GM10248 (cell line): Measurements from ENCODE around the gene OR52E4.

Experiments used
- CTCF ChIA-PET: fragments of 300-600 bp; sonication (Branson Sonifier 250); formaldehyde crosslinking; extraction: SDS; loops from one replicate; lab custom pipeline; 2021; ENCODE audit warnings: antibody characterized with exemption; lab: Yijun Ruan, JAX
- POLR2A ChIA-PET: fragments of 350-650 bp; sonication (Branson Sonifier 250); formaldehyde crosslinking; extraction: SDS; loops from one replicate; lab custom pipeline; 2020; ENCODE audit warnings: antibody characterized with exemption; lab: Yijun Ruan, JAX
- DNase-seq: peaks from one replicate; pipeline ENCODE4 v3.0.0; 2012; ENCODE audit errors: extremely low spot score
- CTCF ChIP-seq: IDR thresholded peaks from 2 replicates; pipeline ENCODE4 v1.5.1; 2012; ENCODE audit warnings: mild to moderate bottlenecking, low read depth; ENCODE audit errors: extremely low read depth, missing control alignments, control extremely low read depth

The OR52E4 gene

DNA sequence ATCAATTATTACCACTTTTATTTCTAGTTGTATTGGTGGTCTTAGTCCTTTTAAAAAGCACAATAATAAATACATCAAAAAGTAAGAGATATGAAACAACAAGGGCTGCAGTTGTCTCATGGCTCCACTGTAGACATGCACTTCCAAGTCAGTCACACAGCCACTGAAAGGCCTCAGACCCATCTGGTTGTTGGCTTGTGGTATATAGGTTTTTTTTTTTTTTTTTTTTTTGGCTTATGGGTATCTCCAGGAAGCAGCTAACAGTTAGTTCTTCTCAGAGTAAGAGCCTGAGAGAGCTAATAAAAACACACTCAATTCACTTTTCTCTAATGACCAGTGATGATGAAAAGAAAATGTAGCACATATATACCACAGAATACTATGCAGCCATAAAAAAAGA is 32.7 kb upstream of the OR52E4 start:
- TF ChIP-seq CTCF = no peak
- no peak for DNase-seq
- ChIA-PET POLR2A (no interaction called here), CTCF (no interaction called here)

DNA sequence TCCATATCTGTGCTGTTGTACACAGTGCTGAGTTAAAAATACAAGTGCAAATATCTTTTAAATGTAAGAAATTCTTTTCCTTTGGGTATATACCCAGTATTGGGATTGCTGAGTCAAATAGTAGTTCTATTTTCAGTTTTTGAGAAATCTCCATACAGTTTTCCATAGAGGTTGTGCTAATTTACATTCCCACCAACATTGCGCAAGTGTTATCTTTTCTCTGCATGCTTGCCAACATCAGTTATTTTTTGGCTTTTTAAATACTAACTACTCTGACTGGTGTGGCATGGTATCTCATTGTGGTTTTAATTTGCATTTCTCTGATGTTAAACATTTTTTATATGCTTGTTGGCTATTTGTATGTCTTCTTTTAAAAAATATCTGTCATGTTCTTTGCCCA is 29.4 kb upstream of the OR52E4 start:
- ChIA-PET POLR2A (no interaction called here), CTCF (no interaction called here)
- no peak for TF ChIP-seq CTCF
- DNase-seq = no peak

DNA sequence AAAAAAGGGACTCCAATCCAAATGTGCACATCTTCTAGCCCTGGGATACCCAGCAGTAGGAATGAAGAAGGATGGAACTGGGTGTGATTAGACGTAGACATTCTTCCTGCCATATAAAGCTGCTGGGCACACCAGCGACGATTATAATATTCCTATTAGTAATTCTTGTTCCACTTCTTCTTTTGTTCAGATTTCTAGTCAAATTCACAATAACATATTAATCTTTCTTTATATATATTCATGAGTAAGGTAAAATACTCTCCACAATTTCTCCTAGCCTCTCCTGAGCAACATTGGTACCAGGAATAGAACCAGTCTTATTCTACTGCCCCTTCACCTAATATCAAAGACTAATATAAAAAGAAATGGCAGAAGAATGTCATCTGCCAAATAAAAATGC is 22.8 kb upstream of the OR52E4 start, which contains the start of gene OR52E8:
OR52E8 (minus strand) TSS at position 101 of the 400 bp plus-strand sequence; CDS start at position 101, 0 bp downstream.
- DNase-seq = no peak
- TF ChIP-seq CTCF = no peak
- POLR2A ChIA-PET = no interaction called here
- CTCF ChIA-PET = no interaction called here

GRCh38 chr11:5865826-5866225 is 14.6 kb upstream of the OR52E4 start:
- CTCF ChIA-PET = no interaction called here
- DNase-seq = no peak
- TF ChIP-seq CTCF = no peak
- POLR2A ChIA-PET = no interaction called here

DNA sequence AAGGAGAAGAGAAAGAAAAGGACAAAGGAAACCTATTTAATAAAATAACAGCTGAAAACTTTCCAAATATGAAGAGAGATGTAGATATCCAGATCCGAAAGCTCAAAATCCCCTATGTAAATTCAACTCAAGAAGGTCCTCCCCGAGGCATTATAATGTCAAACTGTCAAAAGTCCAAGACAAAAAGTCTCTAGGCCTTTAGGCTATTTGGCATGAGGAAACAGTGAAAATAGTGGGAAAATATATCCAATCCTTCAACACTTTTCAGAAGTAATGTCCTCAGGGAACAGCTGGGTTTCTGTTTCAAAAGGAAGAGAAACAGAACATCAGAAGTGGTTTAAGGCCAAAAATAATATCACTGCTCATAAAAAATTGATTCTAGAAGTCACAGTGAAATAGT is 1.9 kb upstream of the OR52E4 start:
- CTCF ChIA-PET = interaction anchor here (2.4 kb wide), 1 partner anchor 12 kb away, joined by 6 read pairs; no protein-coding TSS in a partner anchor
- POLR2A ChIA-PET = no interaction called here
- DNase-seq = no peak
- no peak for TF ChIP-seq CTCF

GRCh38 chr11:5881756-5882155 is 1.3 kb downstream of the OR52E4 start:
- no peak for DNase-seq
- no peak for TF ChIP-seq CTCF
- CTCF ChIA-PET = no interaction called here
- POLR2A ChIA-PET = no interaction called here

DNA sequence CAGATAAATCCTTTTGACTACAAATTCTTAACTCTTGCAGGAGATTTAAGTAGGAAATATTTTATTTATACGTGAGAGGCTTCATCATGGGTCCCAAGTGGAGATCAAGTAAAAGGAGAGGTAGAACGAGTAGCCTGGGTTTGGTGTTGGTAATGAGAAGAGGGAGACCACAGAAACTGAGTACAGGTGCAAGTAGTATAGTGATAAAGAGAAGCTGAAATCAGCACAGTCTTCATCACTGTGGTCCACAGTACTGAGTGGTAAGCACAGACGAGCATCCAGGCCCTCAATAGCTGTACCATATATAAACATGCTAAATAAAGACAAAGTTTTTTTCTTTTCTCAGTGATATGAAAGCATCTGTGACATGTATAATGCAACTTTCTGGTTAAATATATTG is 6.7 kb downstream of the OR52E4 start:
- ChIA-PET POLR2A (no interaction called here), CTCF (no interaction called here)
- DNase-seq = no peak
- TF ChIP-seq CTCF = no peak
